GM19463 (cell line): Measurements from ENCODE around the gene FADS3.
A peak's percentile ranks its signal among the peaks of the same experiment; 100 is the strongest.
"Not testable (repeated sequence)": the region's sequence is repeated elsewhere in the genome, so short reads cannot be mapped to it uniquely, and the experiment has no call there.

Source experiments
- ATAC-seq: cut with Tn5 transposase; IDR thresholded peaks from one replicate; pipeline ENCODE4 v1.9.1; 2021; ENCODE audit warnings: mild to moderate bottlenecking, moderate library complexity; ENCODE audit not compliant: unreplicated experiment

The FADS3 gene

GRCh38 chr11:61882267-61882666 is 9.1 kb downstream of the FADS3 start:
- not testable (repeated sequence) for ATAC-seq

- no peak for ATAC-seq
These were observed 9.9 kb downstream of the FADS3 start for GRCh38 chr11:61881397-61881796.

GRCh38 chr11:61880454-61880853 is 10.9 kb downstream of the FADS3 start:
- ATAC-seq: no peak

GRCh38 chr11:61880031-61880430 is 11.3 kb downstream of the FADS3 start:
- no peak for ATAC-seq

GRCh38 chr11:61879152-61879551 is 12.2 kb downstream of the FADS3 start:
- no peak for ATAC-seq

GRCh38 chr11:61875698-61876097 is 15.6 kb downstream of the FADS3 start:
- no peak for ATAC-seq

GRCh38 chr11:61874853-61875252 is 16.5 kb downstream of the FADS3 start:
- no peak for ATAC-seq

- ATAC-seq: no peak
These were observed 17.0 kb downstream of the FADS3 start for GRCh38 chr11:61874377-61874809.

- ATAC-seq: no peak
These were observed 17.6 kb downstream of the FADS3 start for GRCh38 chr11:61873588-61874376.

- ATAC-seq: no peak
These were observed 18.3 kb downstream of the FADS3 start for GRCh38 chr11:61872935-61873565.

GRCh38 chr11:61871158-61871597 is 20.2 kb downstream of the FADS3 start:
- peak; percentile 76 for ATAC-seq

- no peak for ATAC-seq
These were observed 20.8 kb downstream of the FADS3 start for GRCh38 chr11:61870541-61871031.

GRCh38 chr11:61869708-61870451 is 21.5 kb downstream of the FADS3 start:
- ATAC-seq: no peak

- ATAC-seq: no peak
These were observed 22.0 kb downstream of the FADS3 start for GRCh38 chr11:61869429-61869707.

GRCh38 chr11:61868571-61869428 is 22.5 kb downstream of the FADS3 start:
- no peak for ATAC-seq

- no peak for ATAC-seq
These were observed 24.4 kb downstream of the FADS3 start for GRCh38 chr11:61866958-61867343.

- no peak for ATAC-seq
These were observed 25.0 kb downstream of the FADS3 start for GRCh38 chr11:61866231-61866957.

GRCh38 chr11:61864814-61865775 is 26.2 kb downstream of the FADS3 start:
- ATAC-seq: no peak

GRCh38 chr11:61863548-61864081 is 27.7 kb downstream of the FADS3 start:
- ATAC-seq: no peak
